ENCODE measurements around the gene OR6S1. TPM values are rescaled to one million over a fixed set of nuclear protein-coding genes. Genes with fewer than 3 reads are reported as not detected.
A peak's percentile ranks its signal among the peaks of the same experiment; 100 is the strongest.

OR6S1 gene
- total and polyA plus RNA-seq, 9 donors: not detected

- Histone ChIP-seq H3K4me3 (peak overlapping the region; percentile 33), H3K36me3 (no peaks in the 10 kb centered on the region), H3K27ac (peak overlapping the region in 1 of 2 donors; percentile 45), H3K27me3 (no peaks in the 10 kb centered on the region), H3K4me1 (ENCODE audit: insufficient read depth) (peaks cover 9% of the 10 kb centered on the region), H3K9me3 (no peaks in the 10 kb centered on the region)
- 1% methylated on average over 23 of the region's 23 CpGs for WGBS, 3 donors
- TF ChIP-seq EP300 (IDR thresholded peaks at IDR 0.05): no peak
- TF ChIP-seq, protein P1, sequence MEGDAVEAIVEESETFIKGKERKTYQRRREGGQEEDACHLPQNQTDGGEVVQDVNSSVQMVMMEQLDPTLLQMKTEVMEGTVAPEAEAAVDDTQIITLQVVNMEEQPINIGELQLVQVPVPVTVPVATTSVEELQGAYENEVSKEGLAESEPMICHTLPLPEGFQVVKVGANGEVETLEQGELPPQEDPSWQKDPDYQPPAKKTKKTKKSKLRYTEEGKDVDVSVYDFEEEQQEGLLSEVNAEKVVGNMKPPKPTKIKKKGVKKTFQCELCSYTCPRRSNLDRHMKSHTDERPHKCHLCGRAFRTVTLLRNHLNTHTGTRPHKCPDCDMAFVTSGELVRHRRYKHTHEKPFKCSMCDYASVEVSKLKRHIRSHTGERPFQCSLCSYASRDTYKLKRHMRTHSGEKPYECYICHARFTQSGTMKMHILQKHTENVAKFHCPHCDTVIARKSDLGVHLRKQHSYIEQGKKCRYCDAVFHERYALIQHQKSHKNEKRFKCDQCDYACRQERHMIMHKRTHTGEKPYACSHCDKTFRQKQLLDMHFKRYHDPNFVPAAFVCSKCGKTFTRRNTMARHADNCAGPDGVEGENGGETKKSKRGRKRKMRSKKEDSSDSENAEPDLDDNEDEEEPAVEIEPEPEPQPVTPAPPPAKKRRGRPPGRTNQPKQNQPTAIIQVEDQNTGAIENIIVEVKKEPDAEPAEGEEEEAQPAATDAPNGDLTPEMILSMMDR (IDR thresholded peaks at IDR 0.05): no peak
- TF ChIP-seq POLR2A (IDR thresholded peaks at IDR 0.05): no peak
- DNase-seq: peak; percentile 32 to 60 (median 42)
- intact Hi-C loops (cut with DNase I): loop anchor here in 1 of 4 donors (5.0 kb wide), 1 partner anchor 52 kb away; the partner anchor contains the start of gene RNASE4
Measured at GRCh38 chr14:20630340-20631022, 11.0 kb downstream of the OR6S1 start.

GRCh38 chr14:20628063-20628854 is 13.2 kb downstream of the OR6S1 start:
- intact Hi-C loops (cut with DNase I): loop anchor here in 1 of 4 donors (5.0 kb wide), 1 partner anchor 54 kb away; the partner anchor contains the start of gene RNASE4
- TF ChIP-seq, protein P1 (IDR thresholded peaks at IDR 0.05): no peak
- no peak for TF ChIP-seq POLR2A (IDR thresholded peaks at IDR 0.05)
- TF ChIP-seq EP300 (IDR thresholded peaks at IDR 0.05): no peak
- H3K36me3 ChIP-seq: no peaks in the 10 kb centered on the region
- WGBS, 3 donors: 38 to 47% (median 43%) methylated on average over 10 of the region's 10 CpGs
- H3K4me1 ChIP-seq (ENCODE audit: insufficient read depth): peaks cover 12% of the 10 kb centered on the region
- DNase-seq: no peak
- H3K9me3 ChIP-seq: no peaks in the 10 kb centered on the region
- H3K27ac ChIP-seq: no peak overlapping the region
- no peaks in the 10 kb centered on the region for H3K27me3 ChIP-seq
- no peak overlapping the region for H3K4me3 ChIP-seq

GRCh38 chr14:20627346-20628027 is 14.0 kb downstream of the OR6S1 start:
- Histone ChIP-seq H3K36me3 (no peaks in the 10 kb centered on the region), H3K9me3 (no peaks in the 10 kb centered on the region), H3K27ac (no peak overlapping the region), H3K4me1 (ENCODE audit: insufficient read depth) (peaks cover 15% of the 10 kb centered on the region), H3K27me3 (no peaks in the 10 kb centered on the region), H3K4me3 (no peak overlapping the region)
- intact Hi-C loops (cut with DNase I): loop anchor here in 1 of 4 donors (5.0 kb wide), 1 partner anchor 55 kb away; the partner anchor contains the start of gene RNASE4
- WGBS, 3 donors: 54 to 63% (median 54%) methylated on average over 5 of the region's 5 CpGs
- DNase-seq: no peak
- TF ChIP-seq EP300 (IDR thresholded peaks at IDR 0.05): no peak
- TF ChIP-seq, protein P1 (IDR thresholded peaks at IDR 0.05): no peak
- no peak for TF ChIP-seq POLR2A (IDR thresholded peaks at IDR 0.05)

GRCh38 chr14:20626274-20626673 is 15.2 kb downstream of the OR6S1 start:
- 22 to 35% (median 32%) methylated on average over 12 of the region's 12 CpGs for WGBS, 3 donors
- DNase-seq: no peak
- peaks cover 15% of the 10 kb centered on the region for H3K4me1 ChIP-seq (ENCODE audit: insufficient read depth)
- intact Hi-C loops (cut with DNase I): loop anchor here in 1 of 4 donors (5.0 kb wide), 1 partner anchor 56 kb away; the partner anchor contains the start of gene RNASE4
- no peaks in the 10 kb centered on the region for H3K36me3 ChIP-seq
- no peaks in the 10 kb centered on the region for H3K9me3 ChIP-seq
- TF ChIP-seq POLR2A (IDR thresholded peaks at IDR 0.05) (no peak), EP300 (IDR thresholded peaks at IDR 0.05) (no peak)
- TF ChIP-seq, protein P1 (IDR thresholded peaks at IDR 0.05): no peak
- no peaks in the 10 kb centered on the region for H3K27me3 ChIP-seq
- no peak overlapping the region for H3K27ac ChIP-seq
- H3K4me3 ChIP-seq: no peak overlapping the region

Measured in ovary (tissue), 9 donors.